ENCODE data around the gene CHTOP.
"Not testable (repeated sequence)": the region's sequence is repeated elsewhere in the genome, so short reads cannot be mapped to it uniquely, and the experiment has no call there.

Gene CHTOP, protein sequence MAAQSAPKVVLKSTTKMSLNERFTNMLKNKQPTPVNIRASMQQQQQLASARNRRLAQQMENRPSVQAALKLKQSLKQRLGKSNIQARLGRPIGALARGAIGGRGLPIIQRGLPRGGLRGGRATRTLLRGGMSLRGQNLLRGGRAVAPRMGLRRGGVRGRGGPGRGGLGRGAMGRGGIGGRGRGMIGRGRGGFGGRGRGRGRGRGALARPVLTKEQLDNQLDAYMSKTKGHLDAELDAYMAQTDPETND

DNA sequence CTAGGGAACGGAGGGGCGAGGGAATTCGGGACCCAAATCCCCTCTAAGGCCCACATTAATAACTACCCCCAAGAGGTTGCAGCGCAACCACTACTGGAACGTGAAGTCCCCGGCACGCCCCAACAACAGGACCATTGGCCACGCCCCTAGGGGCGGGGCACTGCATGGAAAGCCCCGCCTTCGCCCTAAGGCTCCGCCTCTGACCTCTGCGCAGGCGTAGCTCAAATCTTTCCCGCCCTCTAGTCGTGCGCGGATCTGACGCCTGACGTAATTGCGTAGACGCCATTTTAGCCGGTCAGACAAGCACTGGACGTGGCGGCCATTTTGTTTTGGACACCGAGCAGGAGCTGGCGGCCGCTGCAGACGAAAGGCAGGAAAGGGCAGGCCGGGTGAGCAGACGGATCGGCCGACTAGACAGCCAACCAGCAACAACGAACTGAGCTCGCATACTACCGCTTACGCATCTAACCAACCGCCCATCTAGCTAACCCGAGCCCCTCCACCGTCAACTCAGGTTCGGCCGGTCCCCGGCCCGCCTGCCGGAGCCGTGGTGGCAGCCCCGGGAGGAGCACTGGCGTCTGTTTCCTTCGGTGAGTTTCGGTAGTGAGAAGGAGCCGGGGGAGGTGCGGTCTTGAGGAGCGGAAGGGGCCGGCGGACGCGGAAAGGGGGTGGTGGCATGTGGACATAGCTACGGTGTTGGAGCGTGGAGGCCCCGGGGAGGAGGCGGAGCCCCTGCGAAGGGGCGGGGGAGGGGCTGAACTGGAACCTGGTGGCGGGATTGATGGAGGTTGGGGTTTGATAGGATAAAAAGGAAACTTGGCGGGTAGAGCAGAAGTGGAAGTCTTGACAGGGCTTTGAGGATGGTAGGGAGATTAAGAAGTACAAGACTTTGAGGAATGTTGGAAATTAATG is at the start of gene CHTOP:
Gene CHTOP, plus strand, starts transcription at position 313 of the 912 bp plus-strand sequence. CDS start 2,523 bp downstream, outside the sequence.
- DNase-seq: peak; percentile 95

DNA sequence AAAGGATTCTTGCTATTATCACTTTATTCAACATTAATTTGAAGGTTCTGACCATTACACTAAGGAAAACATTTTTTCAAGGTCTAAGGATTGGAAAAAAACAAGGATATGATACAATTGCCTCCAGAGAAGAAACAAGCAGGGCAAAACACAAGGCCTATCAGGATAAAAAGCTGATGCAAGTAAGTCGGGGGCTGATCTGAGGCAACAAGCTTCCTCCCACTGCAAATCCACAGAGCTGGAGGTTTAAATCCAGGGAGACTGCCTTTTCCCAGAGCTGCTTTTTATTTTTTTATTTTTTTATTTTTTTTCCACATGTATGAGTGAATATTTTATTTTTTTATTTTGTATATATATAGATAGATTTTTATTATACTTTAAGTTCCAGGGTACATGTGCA is 48.9 kb upstream of the CHTOP start:
- DNase-seq: no peak

DNA sequence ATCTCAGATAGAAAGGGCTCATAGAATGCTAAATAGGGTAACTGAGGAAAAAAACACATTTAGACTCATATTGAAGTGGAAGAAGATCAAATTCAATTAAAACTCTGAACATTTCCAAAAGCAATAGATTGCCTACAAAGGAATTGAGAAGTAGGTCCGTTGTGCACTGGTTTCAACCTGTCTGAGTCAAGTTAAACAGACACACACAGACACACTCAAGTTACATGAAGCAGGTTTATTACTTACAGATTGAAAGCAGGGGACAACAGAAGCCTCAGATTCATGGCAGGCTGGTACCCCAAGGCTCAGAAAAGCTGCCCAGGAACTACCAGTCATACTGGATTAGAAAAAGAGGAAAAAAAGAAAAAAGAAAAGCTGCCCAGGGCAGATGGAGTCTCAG is 47.5 kb upstream of the CHTOP start:
- no peak for DNase-seq

DNA sequence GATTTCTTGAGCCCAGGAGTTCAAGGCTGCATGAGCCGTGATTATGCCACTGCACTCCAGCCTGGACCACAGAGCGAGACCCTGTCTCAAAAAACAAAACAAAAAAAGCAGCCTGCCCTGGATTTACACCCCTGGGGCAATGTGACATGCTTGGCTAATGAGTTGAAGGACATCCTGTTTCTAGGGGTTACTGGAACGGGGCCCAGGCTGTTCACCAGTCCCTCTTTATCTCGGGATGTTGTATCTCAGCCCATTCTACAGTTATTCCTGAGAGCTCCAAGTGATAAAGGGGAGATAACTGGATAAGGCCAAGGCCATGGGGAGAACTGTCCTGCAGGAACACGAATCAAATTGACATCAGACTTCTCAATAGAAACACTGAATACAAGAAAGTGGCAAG is 46.6 kb upstream of the CHTOP start:
- no peak for DNase-seq

DNA sequence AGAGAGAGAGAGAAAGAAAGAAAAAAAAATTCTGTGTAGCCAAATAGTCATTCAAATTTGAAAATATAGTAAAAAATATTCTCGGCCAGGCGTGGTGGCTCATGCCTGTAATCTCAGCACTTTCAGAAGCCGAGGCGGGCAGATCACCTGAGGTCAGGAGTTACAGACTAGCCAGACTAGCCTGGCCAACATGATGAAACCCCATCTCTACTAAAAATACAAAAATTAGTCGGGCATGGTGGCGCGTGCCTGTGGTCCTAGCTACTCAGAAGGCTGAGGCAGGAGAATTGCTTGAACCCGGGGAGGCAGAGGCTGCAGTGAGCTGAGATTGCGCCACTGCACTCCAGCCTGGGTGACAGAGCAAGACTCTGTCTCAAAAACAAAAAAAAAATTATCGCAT is 45.8 kb upstream of the CHTOP start:
- not testable (repeated sequence) for DNase-seq

DNA sequence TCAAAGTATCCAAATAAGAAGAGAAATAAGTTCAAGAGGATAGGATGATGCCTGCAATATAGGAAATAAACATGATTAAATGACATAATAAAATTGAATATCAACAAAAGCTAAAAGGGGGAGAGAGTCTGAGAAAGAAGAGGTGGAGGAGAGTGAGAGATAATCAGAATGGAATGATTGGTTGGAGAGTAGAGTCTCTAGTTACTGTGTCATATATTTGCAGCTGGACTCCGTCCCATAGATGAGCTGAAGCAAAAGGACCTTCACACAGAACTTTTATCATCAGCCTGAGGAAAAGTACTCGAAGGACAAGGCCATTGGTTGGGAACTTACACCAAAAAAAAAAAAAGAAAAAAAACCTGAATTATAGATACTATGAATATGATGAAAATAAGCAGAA is 45.4 kb upstream of the CHTOP start:
- no peak for DNase-seq

DNA sequence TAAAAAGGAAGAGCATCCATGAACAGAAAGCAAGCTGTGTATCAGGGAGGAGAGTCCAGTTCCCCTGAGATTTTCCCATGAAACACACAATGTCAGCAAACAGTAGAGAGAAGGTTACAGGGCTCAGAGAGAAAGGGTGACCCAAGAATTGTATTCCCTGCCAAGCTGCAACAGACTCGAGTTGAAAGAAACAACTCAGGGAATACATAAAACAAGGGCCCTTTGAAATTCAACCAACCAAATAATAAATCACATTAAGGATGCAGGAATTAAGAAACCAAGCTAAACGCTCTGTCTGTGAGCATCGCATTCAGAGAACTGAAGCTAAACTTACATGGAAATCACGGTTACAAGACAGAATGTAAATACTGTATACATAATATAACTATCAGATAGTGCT is 41.1 kb upstream of the CHTOP start:
- no peak for DNase-seq

DNA sequence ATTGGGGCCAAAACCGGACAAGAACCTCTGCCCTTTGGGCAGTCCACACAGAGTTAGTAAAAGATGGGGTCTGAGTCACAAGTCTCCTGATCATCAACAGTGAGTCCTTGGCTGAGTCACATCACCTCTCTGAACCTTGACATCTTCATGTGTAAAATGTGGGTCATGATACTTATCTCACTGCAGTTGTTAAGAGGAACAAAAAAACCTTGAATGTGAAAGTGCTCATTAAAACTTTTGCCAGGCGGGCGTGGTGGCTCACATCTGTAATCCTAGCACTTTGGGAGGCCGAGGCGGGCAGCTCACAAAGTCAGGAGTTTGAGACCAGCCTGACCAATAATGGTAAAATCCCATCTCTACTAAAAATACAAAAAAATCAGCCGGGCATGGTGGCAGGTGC is 36.7 kb upstream of the CHTOP start:
- DNase-seq: no peak

DNA sequence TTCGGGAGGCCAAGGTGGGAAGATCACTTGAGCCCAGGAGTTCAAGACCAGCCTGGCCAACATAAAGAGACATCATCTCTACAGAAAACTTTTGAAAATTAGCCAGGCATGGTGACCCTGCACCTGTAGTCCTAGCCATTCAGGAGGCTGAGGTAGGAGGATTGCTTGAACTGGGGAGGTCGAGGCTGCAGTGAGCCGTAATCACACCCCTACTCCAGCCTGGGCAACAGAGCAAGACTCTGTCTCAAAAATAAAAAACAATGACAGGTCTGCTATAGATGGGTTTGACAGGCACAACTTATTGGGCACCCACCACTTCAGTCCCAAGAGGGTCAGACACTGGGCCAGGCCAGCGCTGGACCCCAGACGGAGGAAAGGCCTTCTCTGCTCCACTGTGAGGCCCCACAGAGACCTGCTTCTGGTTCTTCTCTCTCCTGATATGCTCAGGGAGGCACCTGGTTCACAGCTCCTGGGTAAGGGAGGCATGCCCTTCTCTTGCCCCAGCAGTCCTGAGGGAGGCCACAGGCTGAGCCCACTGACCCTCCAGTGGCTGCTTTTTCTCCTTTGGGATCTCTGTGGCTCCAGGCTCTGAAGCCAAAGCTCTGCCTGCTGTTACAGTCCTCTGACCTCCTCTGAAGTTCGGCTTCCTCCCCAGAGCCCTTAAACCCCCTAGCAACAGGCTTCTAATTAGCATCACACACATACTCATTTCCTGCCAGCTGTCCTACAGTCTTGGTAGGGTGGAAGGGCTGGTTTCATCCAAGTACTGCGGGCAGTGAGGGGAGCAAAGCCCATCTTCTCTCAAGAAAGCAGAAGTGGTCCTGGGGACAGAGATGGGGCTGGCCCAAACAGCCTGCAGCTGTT is 35.3 kb upstream of the CHTOP start:
- DNase-seq: no peak

DNA sequence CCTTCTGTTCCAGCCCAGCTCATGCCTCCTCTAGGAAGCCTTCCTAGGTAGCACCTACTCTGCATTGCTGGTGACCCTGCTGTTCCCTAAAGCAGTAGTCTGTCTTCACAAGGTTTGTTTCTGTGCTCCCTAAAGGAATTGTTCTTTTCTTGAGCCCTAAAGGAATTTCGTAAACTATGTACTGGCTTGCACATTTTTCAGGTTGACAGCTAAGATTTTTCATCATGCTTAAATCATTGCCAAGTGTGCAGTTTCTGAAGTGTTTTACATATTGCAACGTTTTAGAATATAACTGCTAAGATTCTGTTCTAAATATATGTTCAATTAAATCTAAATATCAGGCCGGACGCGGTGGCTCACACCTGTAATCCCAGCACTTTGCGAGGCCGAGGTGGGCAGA is 34.0 kb upstream of the CHTOP start:
- no peak for DNase-seq

DNA sequence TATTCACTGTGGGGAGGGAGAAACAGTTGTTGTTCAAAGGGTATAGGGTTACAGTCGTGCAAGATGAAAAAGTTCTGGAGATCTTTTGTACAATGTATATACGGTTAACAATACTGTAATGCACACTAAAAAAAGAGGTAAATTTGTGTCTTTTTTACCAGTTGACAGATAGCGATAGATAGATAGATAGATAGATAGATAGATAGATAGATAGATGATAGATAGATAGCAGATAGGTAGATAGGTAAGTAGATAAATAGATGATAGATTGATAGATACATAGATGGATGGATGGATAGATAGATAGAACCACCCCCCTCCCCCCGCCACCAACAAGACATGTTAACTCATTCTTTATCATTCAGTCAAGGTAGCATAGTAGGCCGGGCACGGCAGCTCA is 31.1 kb upstream of the CHTOP start:
- no peak for DNase-seq

DNA sequence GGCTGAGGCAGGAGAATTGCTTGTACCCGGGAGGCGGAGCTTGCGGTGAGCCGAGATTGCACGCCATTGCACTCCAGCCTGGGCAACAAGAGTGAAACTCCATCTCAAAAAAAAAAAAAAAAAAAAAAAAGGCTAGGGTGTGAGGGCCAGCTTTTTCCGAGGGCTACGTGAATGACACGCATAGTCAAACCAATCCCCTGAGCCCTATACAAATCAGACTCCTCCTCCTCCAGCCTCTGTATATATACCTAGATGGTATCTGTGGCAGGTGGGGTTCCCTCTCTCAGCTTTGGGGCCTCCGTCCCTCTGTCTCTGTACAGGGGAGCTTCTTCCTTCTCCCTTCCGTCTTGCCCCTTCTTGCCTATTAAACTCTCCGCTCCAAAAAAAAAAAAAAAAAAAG is 27.7 kb upstream of the CHTOP start:
- DNase-seq: no peak

DNA sequence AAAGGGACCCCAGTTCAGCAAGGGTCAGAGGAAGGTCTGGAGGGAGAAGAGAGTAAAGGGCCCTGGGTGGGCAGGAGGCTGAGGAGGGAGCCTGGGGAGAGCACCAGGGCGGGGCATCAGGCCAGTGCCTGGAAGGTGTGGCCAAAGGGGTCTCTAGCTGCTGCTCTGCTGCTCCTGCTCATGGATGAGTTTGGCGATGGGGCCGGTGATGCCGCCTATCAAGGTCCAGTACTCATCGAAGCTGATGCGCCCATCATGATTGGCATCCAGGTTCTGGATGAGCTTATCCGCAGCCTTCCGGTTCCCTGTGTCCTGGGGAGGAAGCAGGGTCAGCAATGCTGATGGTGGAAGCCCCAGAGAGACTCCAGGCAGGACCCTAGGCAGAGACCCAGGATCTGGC is 26.5 kb upstream of the CHTOP start:
- no peak for DNase-seq

DNA sequence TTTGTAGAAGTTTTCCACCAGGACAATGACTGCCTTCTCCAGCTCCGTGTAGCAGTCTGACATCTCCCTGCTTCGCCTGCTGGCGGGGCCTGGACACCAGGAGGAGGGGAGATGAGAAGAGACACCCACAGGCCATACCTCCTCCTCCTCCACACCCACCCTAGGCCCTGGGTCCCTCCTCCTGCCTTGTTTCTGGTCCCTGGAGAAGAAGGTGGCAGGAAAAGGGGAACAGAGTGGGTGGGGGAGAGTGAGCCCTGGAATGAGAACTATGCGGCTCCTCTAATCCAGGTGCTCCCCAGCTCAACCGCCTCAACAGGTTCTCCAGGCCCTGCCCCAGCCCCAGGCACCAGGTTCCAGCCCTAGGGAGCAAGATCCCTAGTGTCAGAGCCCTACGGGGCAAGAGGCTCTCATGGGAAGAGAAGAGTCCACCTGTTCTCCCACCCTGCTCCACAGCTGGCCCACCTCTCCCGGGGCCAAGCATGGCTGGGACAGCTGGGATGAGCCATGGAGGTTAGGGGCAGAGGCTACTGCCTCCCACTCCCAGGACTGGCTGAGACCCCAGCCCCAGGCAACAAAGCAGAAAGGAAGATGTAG is 25.7 kb upstream of the CHTOP start:
- DNase-seq: no peak

DNA sequence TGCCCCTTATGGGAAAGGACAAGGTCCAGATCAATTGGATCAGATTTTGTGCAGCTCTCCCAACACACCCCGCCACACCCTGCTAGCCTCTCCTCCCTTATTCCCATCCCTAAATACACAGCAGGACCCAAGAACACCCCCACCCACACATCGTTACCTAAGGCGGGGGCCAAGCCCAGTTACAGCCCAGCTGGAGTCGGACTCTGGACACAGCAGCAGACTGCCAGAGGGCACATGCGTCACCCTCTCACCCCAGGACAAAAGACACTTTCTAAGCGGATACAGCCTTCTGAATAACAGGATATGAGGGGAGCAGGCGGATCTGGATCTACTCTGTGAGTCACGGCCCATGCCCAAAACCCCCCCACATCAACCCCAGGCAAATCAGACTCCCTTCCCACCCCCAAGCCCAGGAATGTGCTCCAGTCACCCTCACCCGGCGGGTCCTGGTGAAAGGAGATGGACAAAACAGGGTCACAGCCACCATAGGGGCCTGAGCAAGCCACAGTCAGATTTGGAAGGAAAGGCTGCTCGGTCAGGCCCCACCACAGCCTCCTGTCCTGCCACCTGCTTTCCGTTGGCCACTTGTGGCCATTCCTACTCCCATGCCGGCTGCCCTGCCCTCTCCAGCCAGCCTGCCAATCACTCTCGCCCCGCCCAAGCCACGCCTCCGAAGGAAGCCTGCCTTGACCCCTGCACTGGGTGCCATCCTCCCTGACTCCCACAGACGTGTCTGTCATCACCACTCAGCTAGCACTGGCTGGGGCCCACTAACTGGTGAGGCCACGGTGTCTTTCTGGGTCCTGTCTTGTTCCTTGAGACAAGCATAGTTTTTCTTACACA is 24.9 kb upstream of the CHTOP start:
- no peak for DNase-seq

DNA sequence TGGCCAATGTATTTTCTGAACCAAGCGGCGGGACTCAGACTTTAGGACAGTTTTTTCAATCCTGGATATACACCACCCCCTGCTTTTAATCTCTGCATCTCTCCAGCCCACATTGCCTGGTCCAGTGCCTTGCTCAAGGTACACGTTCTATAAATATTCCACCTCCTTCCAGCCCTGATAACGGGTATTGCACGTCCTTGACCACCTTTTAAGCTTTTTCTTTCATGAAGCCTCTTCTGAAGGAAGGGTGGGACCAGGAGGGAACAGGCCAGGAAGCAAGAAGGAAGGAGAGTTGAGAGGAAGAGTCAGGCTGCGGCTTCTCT is 24.3 kb upstream of the CHTOP start:
- no peak for DNase-seq

DNA sequence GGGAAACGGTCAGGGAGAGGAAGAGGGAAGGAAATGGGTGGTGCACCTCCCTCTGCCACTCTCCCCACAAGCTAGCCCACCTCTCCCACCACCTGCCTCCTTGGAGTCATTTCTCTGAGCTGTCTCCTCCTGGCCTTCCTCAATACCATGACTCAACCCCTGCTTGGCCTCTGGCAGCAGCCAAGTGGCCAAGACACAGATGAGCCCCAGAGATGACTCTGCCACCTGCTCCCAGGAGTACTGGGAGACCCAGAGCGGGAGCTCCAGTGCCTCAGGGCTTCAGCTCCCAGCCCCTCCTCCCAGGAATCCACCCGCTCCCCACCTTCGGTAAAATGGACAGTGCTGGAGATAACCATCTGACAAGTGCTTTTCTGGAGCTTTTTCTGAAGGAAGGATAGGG is 23.5 kb upstream of the CHTOP start:
- no peak for DNase-seq

DNA sequence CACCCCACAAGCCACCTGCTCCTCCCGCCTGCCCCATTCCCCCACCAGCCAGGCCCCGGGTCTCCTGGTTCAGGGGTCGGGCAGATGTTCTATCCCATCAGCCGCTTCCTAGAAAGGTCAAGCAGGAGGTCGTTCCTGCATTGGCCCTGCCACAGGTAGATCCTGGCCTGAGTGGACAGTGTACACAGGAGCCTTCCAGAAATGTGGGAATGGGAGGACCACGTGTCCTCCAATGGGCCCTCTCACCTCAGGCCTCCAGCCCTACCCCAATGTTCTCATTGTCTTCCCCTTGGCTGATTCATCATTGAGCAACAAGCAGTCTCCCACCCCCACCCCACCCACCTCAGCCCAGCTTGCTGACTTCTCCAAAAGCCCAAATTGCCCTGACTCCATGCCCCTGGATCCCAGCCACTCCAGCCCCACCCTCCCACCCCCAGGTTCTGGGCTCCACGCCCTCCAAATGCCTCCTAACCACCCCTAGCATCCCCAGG is 23.0 kb upstream of the CHTOP start:
- DNase-seq: no peak

DNA sequence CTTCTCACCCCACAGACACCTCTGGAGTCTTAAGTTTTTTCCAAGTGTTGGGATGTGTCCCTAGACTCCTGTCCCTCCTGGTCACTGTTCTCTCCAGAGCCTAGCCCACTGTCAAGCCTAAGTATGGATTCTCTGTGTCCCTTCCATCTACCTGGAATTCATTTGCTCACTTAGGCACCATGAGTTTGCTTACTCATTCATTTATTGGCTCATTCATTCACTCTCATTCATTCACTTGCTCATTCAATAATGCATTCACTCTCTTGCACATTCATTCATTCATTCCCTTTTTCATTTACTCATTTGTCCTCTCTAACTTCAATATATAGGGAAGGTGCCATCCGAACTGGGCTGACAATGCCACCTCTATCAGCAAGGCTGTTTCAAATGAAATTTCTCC is 22.5 kb upstream of the CHTOP start:
- DNase-seq: no peak

DNA sequence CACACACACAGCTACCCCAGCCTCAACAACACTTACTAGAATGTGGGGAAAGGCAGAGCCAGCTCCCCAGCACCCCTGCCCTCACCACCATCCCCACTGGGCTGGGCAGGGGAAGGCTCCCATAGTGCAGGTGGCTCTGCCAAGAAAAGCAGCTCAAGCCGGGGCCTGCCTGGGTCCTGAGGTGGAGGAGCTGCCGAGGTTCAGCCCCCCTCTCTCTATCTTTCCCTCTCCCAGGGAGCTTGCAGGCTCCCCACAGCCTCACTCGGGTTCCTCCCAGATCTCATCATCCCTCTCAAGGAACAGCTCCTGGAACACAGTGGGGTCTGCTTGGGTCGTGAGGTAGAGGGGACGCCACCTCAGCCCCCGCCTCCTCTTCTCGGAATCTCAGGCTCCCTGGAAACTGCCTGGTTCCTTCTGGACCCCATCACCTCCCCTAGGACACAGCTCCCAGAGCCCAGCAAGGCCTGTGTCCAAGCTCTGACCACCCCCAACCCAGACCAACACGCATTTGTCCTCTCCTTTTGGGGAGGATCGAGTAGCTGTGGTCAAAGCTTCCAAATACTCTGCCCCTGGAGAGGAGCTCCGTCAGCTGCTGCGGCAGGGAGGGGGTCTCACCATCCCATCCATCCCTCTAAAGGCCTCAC is 21.6 kb upstream of the CHTOP start:
- DNase-seq: no peak

DNA sequence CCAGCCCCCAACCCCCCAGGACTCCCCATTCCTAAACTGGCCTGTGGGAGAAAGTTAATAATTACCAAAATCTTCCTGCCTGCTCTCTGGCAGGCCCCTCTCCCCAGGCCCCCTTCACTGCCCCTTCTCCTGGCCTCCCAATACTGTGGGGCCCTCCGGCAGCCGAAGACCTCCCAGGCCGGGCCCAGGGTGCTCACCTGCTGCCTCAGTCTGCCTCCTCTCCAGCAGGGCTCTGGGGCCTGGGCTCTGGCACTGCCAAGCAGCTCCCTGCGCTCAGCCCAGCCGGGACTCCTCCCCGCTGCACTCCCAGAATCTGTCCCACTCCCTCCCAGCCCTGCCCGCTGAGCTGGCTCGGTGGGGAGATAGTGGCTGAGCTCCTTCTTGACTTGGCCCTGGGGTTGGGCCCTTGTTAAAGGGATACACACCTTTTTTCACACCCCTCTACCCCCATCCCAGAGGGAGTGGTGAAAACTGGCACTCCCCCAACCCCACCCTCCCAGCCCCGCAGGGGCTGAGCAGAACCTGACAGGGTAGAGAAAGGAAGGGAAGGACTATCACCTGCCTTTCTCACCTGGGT is 21.0 kb upstream of the CHTOP start, which contains the start of gene S100A16:
Gene S100A16, minus strand, starts transcription at position 383 of the 577 bp plus-strand sequence. CDS start 4,986 bp downstream, outside the sequence.
- no peak for DNase-seq
